ENCODE data around the gene GAS7.
"Not testable (repeated sequence)": the region's sequence is repeated elsewhere in the genome, so short reads cannot be mapped to it uniquely, and the experiment has no call there.

GAS7 gene

DNA sequence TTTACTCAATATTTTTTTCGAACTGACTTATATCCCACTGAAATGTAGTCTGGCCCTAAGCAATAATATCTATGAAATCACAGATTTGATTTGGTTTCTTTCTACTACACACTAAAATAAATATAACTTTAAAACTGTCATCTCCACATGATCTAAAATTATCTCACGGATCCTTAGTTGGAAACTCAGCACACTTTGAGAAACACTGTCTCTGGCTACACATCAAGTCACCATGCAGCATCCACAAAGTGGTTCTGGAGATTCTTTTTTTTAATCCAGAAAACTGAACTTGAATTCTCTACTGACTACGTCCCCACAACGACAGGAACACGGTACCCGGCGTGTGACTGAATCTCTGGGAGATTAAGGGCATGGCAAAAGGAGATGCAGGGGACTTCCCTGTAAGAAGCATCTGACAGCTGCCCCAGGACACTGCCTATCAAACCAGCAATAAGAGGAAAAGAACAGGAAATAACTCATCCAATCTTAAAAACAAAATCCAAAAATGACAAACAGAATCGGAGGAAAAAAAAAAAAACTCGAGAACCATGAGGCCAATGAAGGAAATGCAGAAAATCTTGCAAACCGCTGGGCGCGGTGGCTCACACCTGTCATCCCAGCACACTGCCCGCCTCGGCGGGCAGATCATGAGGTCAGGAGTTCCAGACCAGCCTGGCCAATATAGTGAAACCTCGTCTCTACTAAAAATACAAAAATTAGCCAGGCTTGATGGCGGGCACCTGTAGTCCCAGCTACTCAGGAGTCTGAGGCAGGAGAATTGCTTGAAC lies 152.3 kb downstream of the GAS7 start:
- DNase-seq = no peak

DNA sequence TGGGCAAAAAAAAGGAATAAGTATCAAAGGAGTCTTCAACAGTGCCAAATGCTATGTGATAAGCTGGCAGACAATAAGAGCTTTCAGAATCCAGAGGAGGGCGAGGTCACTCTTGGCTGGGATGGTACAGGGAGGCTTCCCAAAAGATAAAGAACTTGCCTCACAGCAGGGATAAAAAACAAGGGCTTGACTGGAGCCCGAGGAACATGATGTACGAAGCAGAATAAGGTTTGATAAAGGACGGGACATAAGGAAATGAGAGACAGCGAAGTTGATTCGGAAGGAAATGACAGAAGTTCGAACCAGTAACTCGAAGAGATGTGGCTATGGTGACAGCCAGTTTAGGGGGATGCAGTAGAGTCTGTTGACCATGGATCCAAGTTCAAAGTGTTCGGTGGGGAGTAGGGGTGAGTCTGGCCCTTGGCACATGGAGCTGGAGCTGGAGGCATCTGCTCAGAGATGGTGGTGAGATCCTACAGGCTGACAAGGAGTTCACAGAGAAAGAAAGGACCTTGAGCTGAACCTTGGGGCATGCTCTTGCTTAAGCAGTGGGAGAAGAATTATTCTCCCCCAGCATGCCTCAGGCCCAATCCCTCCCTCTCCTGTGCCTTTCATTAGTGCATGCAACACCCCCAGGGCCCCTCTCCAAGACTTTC lies 155.7 kb downstream of the GAS7 start:
- DNase-seq = no peak

DNA sequence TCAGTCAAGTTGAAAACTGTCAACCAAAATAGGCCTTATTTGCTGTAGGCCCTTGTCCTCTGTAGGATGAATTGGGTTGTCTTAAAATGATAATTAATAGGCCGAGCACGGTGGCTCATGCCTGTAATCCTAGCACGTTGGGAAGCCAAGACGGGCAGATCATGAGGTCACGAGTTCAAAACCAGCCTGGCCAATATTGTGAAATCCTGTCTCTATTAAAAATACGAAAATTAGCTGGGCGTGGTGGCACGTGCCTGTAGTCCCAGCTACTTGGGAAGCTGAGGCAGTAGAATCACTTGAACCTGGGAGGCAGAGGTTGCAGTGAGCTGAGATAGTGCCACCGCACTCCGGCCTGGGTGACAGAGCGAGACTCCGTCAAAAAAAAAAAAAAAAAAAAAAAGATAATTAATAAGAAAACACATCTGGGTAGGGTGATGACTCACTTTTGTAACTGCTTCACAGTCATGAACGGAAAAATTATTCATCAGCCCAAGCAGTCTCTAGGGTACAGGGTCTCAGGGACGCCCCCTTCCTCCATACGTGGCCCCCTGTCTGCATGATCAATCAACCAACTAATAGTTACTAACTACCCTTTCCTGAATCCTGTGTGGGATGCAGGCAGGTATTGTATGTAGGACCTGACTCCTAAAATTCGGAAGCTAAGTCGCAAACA lies 156.4 kb downstream of the GAS7 start:
- DNase-seq = no peak

DNA sequence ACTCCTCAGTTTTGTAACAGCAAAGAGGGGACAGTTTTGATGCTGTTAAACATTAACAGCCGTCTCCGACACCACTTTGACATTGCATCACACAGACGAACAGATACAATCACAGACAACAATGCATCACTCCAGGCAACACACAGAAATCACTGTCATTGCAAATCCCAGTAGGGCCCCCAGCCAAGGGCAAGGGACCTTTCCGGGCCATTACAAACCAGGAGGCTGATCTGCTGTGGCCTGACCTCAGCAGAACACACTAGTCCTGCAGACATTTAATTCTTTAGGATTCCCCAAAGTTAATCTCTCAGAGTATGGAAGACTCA lies 157.2 kb downstream of the GAS7 start:
- DNase-seq = no peak

DNA sequence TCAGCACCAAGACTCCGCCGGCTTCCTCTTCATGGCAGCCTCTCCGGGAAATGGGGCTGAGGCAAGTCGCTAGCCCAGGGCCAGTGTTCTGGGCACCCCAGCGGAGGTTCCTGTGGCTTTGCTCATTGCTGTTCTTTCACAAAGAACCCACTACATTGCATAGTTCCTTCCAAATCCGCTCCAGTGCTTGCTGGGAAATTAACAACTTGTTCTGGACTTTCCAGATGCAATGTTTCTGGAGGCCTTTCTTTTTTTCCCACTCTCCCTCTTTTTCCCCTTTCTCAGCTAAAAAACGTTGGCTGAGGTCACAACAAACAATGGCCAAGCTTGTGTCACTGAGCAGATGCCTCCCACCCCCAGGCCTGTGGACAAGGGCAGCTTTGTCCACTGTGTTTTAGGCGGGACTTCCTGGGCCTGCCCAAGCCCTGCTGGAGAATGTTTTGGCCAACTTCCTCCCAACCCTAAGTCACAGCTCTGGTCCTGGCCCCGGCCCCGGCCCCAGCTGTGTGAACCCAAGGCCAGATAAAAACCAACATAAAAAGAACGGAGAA lies 161.8 kb downstream of the GAS7 start:
- no peak for DNase-seq

DNA sequence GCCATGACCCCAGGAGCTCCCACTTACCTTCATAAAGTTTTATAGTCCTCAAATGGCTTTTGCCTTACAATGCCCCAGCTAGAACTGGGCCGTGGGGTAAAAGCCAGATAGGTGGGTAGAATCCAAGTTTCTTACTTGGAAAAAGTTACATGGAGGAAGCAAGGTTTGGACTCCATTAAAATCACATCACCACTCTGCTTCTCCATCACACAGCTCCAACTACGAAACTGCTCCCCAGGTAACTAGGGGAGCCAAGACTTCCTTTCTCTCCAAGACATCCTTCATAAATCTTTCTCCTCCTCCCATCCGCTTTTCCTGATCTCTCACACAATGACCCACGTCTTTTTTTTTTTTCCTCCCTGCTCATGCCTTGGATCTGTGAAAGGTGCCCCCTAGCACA lies 162.5 kb downstream of the GAS7 start:
- no peak for DNase-seq

DNA sequence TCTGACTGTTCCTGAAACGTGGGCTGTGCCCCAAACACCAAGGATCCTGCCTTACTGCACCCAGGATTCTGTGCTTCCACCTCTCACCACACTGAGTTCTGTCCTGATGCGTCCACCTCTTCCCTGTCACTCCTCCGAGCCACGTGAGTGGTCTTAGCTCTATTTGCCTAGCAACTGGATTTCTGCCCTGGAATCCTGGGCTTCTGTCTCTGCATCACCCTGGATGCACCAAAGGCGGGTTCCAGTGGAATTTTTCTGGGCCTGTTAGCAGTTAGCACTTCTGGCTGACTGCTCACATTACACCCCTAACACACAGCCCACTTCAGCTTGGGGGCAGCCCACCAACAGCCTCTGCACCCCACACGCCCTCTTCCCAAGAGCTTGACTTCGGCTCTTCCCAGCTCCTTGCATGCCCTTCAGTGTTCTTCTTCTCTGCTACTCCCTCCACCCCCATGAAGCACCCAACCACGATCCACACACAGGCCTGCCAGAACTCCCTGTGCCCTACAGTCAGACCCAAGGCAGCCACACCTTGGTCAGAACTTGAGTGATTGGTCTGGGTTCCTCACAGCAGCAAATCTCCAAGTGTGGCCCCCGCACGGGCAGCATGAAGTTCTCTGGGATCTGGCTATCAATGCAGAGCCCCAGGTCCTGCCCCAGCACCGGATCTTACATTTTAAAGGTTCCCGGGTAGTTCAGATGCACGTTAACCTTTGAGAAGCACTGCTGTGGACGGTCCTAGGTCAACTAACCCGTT lies 163.5 kb downstream of the GAS7 start:
- no peak for DNase-seq

DNA sequence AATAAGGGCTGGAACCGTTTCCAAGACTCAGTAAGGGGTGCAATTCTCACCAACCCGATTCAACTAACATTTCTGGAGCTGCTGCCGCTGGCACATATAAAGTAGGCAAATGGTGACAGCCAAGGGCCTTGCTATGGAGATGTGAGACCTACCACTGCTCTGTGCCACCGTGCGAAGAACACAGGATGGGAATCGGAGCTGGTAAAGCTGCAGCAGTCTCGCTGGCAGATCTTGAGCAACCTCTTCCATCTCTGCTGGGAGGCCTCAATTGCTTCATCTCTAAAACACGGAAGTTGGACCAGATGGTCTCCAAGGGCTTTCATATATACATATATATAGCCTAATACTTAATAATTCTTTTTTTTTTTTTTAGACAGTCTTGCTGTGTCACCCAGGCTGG lies 164.4 kb downstream of the GAS7 start:
- DNase-seq = no peak

DNA sequence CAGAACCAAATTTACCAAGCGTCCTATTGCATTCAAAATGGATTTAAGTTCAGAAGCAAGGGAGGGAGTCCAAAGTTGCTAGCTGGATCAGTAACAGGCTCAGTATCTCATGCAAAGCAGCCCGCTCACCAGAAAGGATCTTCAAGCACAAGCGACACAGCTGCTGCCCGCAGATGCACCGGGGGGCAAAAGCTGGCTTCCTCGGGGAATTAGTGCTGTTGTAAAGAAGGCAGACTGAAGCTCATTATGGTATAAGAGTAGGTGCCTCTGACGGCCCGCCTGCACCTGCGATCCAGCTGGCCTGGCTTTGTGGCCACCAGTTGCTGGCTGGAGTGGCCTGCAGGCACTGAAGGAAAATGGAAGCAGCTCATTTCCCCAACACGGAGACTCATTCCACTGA lies 165.0 kb downstream of the GAS7 start:
- DNase-seq = no peak

DNA sequence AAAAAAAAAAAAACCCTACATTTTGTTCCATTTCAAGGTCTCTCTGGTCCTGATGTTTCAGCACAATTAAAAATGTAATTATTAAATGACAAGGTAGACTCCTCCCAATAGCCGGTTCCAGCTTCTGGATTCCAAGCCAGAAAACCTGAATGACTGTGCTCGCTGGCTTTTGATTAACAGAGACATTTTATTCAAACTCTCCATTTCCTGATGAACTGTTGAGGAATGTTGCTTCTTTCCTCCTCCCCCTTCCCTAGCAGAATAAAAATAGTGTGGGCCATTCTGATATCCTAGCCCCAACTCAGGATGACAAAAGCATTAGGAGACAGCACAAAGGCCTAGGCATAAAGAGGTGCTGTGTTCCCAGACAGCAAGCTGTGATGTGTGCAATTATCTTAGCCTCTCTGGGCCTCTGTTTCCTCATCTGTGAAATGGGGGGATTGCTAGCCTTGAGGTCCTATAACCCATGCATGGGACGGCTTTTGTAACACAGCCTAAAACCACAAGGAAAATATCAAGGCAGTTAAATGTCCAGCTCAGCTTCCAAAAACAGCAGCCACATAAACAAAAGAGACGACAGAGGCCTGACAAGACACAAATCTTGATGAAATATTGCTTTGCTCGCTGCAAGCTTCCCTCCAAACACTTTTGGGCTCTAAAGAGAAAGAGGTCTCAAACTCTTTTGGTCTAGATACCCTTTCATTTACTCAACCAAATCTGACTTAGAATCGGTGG lies 166.1 kb downstream of the GAS7 start:
- DNase-seq = no peak

DNA sequence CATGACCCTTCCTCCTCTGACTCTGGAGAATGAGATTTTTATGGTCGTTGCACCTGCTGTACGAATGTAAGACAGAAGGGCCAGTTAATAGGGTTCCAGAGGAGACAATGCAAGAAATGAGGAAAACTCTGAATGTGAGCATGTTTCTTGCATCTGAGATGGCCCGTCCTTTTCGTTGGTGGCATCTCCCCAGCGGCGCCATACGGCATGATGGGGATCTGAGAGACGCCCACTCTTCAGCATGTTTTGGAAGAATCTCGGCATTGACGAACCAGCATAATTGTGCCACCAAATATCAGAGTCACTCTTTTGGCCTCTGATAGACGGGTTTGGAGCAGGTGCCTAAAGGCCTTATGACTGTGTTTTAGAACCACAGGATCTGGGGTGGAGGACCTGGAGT lies 166.8 kb downstream of the GAS7 start:
- no peak for DNase-seq

DNA sequence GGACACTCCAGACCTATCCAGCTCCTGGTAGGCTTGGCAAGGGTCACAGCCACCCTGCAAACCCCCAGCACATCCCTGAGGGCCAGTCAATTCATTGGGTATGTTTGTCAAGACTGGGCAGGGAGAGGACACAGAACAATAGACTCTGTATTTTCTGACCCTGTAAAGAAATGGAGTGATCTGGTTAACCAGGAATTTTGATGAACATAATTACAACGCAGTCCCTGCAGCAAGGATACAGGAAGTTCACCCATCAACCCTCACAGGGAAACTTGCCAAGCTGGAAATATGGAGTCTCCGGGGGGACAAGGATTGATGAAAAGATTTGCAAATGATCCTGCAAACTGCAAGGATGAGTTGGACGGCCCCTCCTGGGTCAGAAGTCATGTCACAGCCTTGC lies 167.3 kb downstream of the GAS7 start:
- no peak for DNase-seq

DNA sequence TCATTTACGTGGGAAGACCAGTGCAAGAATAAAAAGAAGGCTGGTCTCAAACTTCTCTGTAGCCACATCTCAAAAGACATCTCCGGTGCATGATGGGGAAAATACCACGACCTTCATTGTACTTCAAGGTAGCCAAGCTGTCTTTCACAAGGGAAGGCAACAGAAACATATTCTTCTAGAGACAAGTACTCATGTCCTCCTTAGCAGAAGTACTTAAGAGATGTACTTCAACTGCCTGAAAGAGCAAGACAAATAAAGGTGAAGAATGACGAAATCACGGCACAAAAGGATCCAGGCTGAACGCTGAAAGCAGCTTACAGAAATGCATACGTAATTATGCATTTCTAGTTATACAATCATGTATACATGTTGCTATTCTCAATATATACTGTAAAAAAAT lies 169.3 kb downstream of the GAS7 start:
- no peak for DNase-seq

DNA sequence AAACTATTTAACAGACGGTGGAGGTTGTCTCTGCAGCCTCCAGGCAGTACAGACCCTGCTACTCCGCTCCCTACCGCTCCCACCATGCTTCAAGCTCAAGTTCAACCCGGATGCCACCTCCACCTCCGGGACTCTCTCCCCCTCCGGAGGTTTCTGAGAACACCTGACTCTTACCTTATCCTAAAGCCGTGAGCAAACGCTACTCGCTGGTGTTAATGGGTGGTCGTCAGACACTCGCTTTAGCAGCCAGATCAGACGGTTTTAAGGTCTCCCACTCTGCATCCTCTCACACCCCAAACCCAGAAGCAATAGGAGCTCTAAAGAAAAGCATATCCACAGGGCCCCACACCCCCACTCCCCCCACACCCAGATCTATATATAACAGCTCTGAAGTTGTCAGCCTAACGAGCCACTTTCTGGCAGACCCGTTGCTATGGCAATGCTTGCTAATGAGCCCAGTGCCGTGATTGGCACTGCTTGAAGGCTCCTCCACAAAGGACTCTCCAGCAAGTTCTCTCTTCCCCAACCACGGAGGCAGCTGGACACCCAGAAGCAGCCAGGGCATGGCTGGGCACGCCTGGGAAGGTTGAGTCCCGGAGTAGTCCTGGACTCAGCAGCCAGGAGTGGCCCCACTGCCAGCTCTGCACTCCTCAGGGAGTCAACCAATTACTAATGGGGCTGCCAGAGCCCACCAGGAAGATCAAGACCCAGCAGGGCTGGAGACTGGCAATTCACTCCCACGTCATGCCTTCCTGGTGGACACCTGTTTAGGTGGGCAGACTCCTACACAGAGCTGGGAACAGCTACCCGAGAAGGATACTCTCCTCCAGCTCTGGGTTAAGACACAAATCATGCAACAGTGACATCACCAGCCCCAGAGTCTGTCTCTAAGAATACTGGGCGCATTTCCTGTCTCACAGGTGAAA lies 172.2 kb downstream of the GAS7 start:
- DNase-seq = no peak

DNA sequence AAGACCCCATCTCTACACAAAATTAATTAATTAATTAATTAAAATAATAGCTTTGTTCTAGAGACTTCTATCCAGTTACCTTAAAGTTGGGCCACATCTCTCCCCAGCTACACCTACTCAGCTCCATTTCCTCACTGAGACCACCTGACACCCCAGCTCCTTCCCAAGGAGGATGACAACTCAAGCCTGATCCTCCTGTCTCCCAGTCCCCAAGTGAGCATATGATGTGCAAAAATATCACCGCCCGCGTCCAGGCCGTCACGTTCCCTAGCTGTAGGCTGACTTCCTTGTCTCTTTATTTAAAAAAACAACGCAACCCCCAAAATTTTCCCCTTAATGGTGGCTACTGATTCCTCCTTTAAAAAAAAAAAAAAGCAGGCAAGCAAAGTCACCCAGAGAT lies 173.2 kb downstream of the GAS7 start:
- DNase-seq = no peak

DNA sequence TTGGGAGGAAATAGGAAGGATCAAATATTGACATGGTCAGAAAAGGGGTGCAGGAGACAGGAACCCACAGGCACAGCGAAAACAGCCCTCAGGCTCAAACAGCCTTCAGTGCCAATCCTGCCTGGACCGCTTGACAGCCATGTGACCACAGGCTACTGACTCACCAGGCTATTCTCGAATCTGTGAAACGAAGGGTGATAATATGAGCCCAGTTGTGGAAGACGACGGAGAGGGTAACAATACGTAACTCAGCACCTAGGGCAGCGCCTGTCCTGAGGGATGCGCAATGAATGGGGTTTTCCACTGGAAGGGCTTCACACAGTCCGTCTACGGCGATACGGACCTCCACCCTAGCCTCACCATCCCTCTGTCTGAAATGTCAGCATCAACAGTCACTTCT lies 176.0 kb downstream of the GAS7 start:
- no peak for DNase-seq

DNA sequence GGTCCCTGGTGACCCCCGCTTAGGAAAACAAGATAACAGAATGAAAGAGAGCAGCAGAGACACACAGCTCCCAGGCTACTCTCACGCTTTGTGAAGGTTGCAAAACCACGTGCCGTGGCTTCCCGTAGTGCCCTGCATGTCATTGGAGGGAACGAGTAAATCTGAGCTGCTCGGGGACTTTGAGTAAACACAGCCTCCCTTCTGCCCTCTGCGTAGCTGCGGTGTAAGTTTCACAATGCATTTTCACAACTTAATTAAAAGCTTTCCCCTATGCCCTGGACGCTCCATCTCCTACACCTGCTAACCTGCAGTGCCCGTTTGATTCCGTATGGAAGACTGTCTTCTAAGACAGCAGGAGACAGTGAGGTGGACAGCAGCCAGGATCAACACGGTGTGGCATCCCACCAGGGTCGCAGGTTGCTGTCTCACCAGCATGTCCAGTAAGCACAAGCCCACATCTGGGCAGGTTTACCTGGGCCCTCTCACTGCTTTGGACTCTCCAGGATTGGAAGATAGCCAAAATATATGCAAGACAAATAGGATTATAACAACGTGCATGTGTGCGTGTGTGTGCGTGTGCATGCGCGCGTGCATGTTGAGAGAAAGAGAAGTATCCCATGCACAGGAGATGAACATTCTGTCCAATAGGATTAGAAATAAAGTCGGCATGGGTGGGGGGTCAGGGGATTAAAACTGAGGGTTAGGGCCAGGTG lies 177.0 kb downstream of the GAS7 start:
- no peak for DNase-seq

DNA sequence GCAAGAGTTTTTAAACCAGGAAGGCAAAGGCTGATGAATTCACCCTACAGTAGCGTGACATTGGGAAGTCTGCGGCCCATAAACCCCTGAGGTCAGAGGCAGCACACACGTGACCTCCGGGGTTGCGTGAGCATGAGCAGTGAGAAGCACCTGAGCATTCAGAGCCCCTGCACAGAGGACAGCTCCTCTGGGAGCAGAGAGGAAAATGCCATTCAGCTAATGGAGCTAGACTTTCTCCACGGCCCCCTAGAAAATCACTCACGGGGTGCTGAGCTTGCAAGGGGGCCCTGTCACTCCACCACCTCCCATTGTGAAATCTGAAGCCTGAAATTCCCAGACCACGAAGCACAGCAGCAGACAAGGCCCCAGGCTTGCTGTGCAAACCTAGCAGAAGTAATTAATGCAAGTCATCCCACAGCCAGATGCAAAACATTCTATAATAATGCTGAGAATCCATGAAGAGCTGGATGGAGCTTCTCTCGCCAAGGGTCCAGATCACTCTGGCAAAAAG lies 178.4 kb downstream of the GAS7 start:
- no peak for DNase-seq

DNA sequence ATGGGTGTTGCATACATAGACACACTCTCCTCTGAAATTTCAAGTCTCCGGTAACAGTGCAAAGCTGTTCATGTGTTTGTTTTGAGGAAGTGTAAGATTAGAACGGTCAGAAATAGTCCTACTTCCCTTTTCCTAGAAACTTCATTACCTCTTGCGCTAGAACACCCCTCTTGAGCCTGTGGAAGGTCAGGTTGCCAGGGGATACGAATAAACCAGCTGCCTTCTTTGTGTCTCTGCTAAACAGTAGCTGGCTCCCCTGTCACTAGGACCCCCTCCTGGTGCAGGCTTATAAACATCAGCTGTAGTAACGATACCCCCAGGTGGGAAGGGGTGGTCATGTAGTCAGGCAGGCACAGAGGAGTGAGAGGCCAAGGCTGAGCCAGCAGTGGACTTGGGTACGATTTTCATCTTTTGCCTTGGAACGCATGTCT lies 179.9 kb downstream of the GAS7 start:
- peak; percentile 78 for DNase-seq

DNA sequence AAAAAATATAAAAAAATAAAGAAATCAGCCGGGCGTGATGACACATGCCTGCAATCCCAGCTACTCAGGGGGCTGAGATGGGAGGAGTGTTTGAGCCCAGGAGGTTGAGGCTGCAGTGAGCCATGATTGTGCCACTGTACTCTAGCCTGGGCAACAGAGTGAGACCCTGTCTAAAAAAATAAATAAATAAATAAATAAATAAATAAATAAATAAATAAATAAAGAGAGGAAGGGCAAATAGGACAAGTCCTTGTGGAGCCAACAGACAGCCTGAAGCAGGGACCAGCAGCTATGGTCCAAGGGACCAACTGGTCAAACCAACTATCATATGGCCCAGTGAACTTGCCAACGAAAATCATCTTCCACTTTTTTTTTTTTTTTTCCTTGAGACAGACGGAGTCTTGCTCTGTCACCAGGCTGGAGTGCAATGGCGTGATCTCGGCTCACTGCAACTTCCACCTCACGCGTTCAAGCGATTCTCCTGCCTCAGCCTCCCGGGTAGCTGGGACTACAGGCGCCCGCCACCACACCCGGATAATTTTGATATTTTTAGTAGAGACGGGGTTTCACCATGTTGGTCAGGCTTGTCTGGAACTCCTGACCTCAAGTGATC lies 181.3 kb downstream of the GAS7 start:
- DNase-seq = not testable (repeated sequence)

Data from OCI-M1 (cell line).